ENCODE results near the gene ANO6.

DNA sequence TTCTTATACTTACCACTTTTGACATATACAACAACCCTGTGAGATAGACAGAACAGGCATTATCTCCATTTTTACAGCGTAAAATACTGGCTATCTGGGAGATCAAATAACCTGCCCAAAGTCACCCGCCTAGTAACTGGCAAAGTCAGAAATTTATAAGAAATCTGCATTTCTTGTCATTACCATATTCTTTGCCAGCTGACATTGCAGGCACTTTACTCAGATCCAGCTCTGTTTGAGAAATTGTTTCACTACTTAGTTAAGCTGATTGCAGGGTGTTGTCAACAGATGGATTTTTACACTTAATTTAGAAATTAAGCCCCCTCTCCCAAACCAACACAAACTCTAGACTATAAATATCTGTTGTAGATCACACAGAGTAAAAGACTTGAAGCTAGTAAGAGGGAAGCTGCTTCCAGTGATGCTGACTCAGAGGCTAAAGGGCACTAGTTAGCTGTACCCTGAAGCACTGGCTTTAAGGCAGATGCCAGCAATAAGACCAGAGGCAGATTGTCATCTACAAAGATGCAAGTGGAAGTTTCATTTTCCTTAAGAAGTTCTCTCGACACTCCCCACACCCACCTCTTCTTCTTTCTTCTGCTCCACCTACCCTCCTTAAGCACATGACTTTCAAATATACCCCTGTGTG lies 153.1 kb downstream of the ANO6 start:
- TF ChIP-seq, protein P1, sequence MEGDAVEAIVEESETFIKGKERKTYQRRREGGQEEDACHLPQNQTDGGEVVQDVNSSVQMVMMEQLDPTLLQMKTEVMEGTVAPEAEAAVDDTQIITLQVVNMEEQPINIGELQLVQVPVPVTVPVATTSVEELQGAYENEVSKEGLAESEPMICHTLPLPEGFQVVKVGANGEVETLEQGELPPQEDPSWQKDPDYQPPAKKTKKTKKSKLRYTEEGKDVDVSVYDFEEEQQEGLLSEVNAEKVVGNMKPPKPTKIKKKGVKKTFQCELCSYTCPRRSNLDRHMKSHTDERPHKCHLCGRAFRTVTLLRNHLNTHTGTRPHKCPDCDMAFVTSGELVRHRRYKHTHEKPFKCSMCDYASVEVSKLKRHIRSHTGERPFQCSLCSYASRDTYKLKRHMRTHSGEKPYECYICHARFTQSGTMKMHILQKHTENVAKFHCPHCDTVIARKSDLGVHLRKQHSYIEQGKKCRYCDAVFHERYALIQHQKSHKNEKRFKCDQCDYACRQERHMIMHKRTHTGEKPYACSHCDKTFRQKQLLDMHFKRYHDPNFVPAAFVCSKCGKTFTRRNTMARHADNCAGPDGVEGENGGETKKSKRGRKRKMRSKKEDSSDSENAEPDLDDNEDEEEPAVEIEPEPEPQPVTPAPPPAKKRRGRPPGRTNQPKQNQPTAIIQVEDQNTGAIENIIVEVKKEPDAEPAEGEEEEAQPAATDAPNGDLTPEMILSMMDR (IDR thresholded peaks at IDR 0.05) = no peak
- no peak for TF ChIP-seq ZFX (IDR thresholded peaks at IDR 0.05; ENCODE audit: borderline replicate concordance)
